Liver (tissue), 9 donors: ENCODE measurements around the gene DNAJC25. TPM values are rescaled to one million over a fixed set of nuclear protein-coding genes. Genes with fewer than 3 reads are reported as not detected.

Experiments used
- DNase-seq: peaks from one replicate; pipeline ENCODE4 v3.0.0-alpha.2; 2017; ENCODE audit warnings: low spot score
- H3K27ac ChIP-seq, 2 donors: one replicate each; pipeline ENCODE4 v1.7.0; 2013; ENCODE audit warnings: inconsistent platforms in 2 of 2, low read length in 2 of 2, control low read depth in 1 of 2, low read depth in 1 of 2, mild to moderate bottlenecking in 1 of 2
- H3K27me3 ChIP-seq, 4 donors: one replicate each; pipeline versions ENCODE4 v1.6.1 to v1.7.0; 2013; ENCODE audit warnings: low read length in 3 of 4, inconsistent platforms in 1 of 4, mild to moderate bottlenecking in 1 of 4, moderate library complexity in 1 of 4; ENCODE audit not compliant: control insufficient read depth in 4 of 4, insufficient read depth in 4 of 4
- H3K36me3 ChIP-seq, 4 donors: one replicate each; pipeline versions ENCODE4 v1.6.1 to v1.7.0; 2013; ENCODE audit warnings: low read length in 3 of 4, mild to moderate bottlenecking in 3 of 4, low read depth in 1 of 4, moderate library complexity in 1 of 4; ENCODE audit not compliant: control insufficient read depth in 4 of 4, insufficient read depth in 3 of 4
- H3K4me1 ChIP-seq, 4 donors: one replicate each; pipeline versions ENCODE4 v1.6.1 to v1.7.0; 2013; ENCODE audit warnings: low read length in 3 of 4, mild to moderate bottlenecking in 3 of 4, moderate library complexity in 1 of 4; ENCODE audit not compliant: control insufficient read depth in 4 of 4, insufficient read depth in 4 of 4
- H3K4me3 ChIP-seq, 3 donors: one replicate each; pipeline versions ENCODE4 v1.6.1 to v1.7.0; 2013; ENCODE audit warnings: low read length in 3 of 3, control low read depth in 1 of 3, low read depth in 1 of 3, mild to moderate bottlenecking in 1 of 3
- H3K9ac ChIP-seq, 2 donors: one replicate each; pipeline ENCODE4 v1.7.0; 2013; ENCODE audit warnings: low read length in 2 of 2, mild to moderate bottlenecking in 2 of 2, moderate library complexity in 2 of 2, control low read depth in 1 of 2, low read depth in 1 of 2
- H3K9me3 ChIP-seq, 4 donors: one replicate each; pipeline versions ENCODE4 v1.6.1 to v1.7.0; 2013; ENCODE audit warnings: low read length in 3 of 4; ENCODE audit not compliant: control insufficient read depth in 4 of 4
- EGR1 ChIP-seq, 2 donors: IDR thresholded peaks; 2 replicates each; pipeline ENCODE4 v1.6.1; 2016 to 2018; ENCODE audit warnings: antibody characterized with exemption in 2 of 2, low read depth in 2 of 2
- FOXA1 ChIP-seq: IDR thresholded peaks from 2 replicates; pipeline ENCODE4 v1.6.1; 2016; ENCODE audit warnings: antibody characterized with exemption
- FOXA2 ChIP-seq: IDR thresholded peaks from 2 replicates; pipeline ENCODE4 v1.6.1; 2016; ENCODE audit warnings: antibody characterized with exemption
- GABPA ChIP-seq, 2 donors: IDR thresholded peaks in 1 of 2; conservative IDR thresholded peaks in 1 of 2; 2 replicates each; pipeline ENCODE4 v1.6.1; 2016; ENCODE audit warnings: antibody characterized with exemption in 2 of 2, mild to moderate bottlenecking in 1 of 2, moderate library complexity in 1 of 2
- HNF4A ChIP-seq, 2 donors: conservative IDR thresholded peaks; 2 replicates each; pipeline ENCODE4 v1.6.1; 2016; ENCODE audit warnings: antibody characterized with exemption in 2 of 2, mild to moderate bottlenecking in 2 of 2
- JUND ChIP-seq, 2 donors: IDR thresholded peaks; 2 replicates each; pipeline ENCODE4 v1.6.1; 2016; ENCODE audit warnings: antibody characterized with exemption in 2 of 2
- NR2F2 ChIP-seq: IDR thresholded peaks from 2 replicates; pipeline ENCODE4 v1.6.1; 2016; ENCODE audit warnings: antibody characterized with exemption
- RAD21 ChIP-seq, 2 donors: IDR thresholded peaks; 2 replicates each; pipeline ENCODE4 v1.6.1; 2016; ENCODE audit warnings: antibody characterized with exemption in 2 of 2, mild to moderate bottlenecking in 2 of 2
- RXRA ChIP-seq, 2 donors: IDR thresholded peaks; 2 replicates each; pipeline ENCODE4 v1.6.1; 2017 to 2018; ENCODE audit warnings: antibody characterized with exemption in 2 of 2, mild to moderate bottlenecking in 1 of 2
- SP1 ChIP-seq: IDR thresholded peaks from 2 replicates; pipeline ENCODE4 v1.6.1; 2018; ENCODE audit warnings: antibody characterized with exemption, mild to moderate bottlenecking
- TAF1 ChIP-seq: conservative IDR thresholded peaks from 2 replicates; pipeline ENCODE4 v1.6.1; 2016; ENCODE audit warnings: antibody characterized with exemption, mild to moderate bottlenecking
- YY1 ChIP-seq: IDR thresholded peaks from 2 replicates; pipeline ENCODE4 v1.6.1; 2016; ENCODE audit warnings: antibody characterized with exemption, mild to moderate bottlenecking
- ZBTB33 ChIP-seq: IDR thresholded peaks from 2 replicates; pipeline ENCODE4 v1.6.1; 2016; ENCODE audit warnings: antibody characterized with exemption
- WGBS: extraction: QIAGEN DNeasy Blood & Tissue Kit; methylation state at CpG from one replicate; pipeline ENCODE4 v1.1.7; 2013; 5-methylcytosine and 5-hydroxymethylcytosine counted together
- polyA plus RNA-seq, 2 donors: library from polyadenylated mRNA; stranded (reverse) in 1 of 2; unstranded in 1 of 2; fragments of 200-250 nt in 1 of 2; fragments of >200 nt in 1 of 2; fragmentation: Nextera tagmentation in 1 of 2; extraction: Ambion mirVana in 1 of 2; gene quantifications; one replicate each; pipeline versions ENCODE4 v1.2.1 to v1.2.3, GENCODE V29; 2013 to 2015
- total RNA-seq, 2 donors: library from RNA; depleted of rRNA; stranded (reverse); fragments of >200 nt; gene quantifications; one replicate each; pipeline ENCODE4 v1.2.3, GENCODE V29; 2014
- TF ChIP-seq, protein P1 (sequence below): IDR thresholded peaks from 2 replicates; pipeline ENCODE4 v1.6.1; 2016; ENCODE audit warnings: antibody characterized with exemption, mild to moderate bottlenecking
- TF ChIP-seq, protein P2 (sequence below): IDR thresholded peaks from 2 replicates; pipeline ENCODE4 v1.6.1; 2016; ENCODE audit warnings: antibody characterized with exemption
- TF ChIP-seq, protein P3 (sequence below): IDR thresholded peaks from 2 replicates; pipeline ENCODE4 v1.6.1; 2016; ENCODE audit warnings: antibody characterized with exemption
- TF ChIP-seq, protein P4 (sequence below): fragments of 150-350 bp; IDR thresholded peaks from 2 replicates; pipeline ENCODE4 v1.5.1; 2017; ENCODE audit warnings: improper control_type of control experiment, low read depth, low read length; ENCODE audit not compliant: missing input control
- donor health status: healthy.
- donor health status: healthy.
- donor health status: healthy.
- donor health status: healthy.
- donor health status: healthy.

DNAJC25 gene
- total and polyA plus RNA-seq, 4 donors = 9.3 to 17.8 (median 15.3) TPM

DNA sequence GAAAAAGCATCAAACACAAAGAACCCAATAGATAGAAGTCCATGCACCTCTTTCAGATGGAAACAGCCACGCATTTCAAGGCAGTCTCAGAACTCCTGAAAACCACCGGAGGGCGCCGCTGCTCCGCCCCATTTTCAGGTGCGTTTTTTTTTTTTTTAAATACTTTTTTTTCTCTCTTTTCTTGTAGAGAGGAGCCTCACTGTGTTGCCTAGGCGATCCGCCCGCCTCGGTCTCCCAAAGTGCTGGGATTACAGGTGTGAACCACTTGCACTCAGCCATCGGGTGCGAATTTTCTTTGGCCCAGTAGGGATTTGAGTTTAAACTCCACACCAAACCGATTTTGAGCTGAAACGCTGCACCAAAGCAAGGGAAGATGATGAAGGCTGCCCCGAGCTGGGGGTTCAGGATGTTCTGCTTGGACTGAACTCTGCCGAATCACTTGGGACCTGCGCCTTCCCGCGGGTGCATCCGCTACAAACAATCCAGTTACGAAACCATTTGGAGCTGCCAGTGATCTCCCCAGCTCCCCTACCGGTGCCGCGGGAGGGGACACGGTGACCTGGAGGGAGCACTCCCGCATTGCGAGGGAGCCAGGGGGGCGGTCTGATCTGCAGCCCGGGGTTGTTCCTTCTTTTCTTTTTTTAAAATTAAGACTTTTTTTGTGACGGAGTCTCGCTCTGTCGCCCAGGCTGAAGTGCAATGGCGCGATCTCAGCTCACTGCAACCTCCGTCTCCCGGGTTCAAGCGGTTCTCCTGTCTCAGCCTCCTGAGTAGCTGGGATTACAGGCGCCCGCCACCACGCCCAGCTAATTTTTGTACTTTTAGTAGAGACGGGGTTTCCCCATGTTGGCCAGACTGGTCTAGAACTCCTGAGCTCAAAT is 33.0 kb upstream of the DNAJC25 start (continued):
- TF ChIP-seq ZBTB33 (no peak), YY1 (peak; percentile 32)

- Histone ChIP-seq H3K4me3 (peak overlapping the region; percentile 84 to 95 (median 94)), H3K9ac (peak overlapping the region; percentile 70 to 98), H3K36me3 (peaks cover 0 to 19% (median 13%) of the 10 kb centered on the region in 4 donors), H3K4me1 (peaks cover 2 to 60% (median 42%) of the 10 kb centered on the region in 4 donors), H3K27me3 (no peaks in the 10 kb centered on the region), H3K27ac (peak overlapping the region; percentile 95 to 96), H3K9me3 (no peaks in the 10 kb centered on the region)
- WGBS = 1% methylated on average over 16 of the region's 16 CpGs
- peak; percentile 33 for DNase-seq
- TF ChIP-seq NR2F2 (no peak), HNF4A (conservative IDR thresholded peaks at IDR 0.05) (peak; percentile 34 to 53)
These were observed 32.4 kb upstream of the DNAJC25 start for GRCh38 chr9:111598733-111599091.

DNA sequence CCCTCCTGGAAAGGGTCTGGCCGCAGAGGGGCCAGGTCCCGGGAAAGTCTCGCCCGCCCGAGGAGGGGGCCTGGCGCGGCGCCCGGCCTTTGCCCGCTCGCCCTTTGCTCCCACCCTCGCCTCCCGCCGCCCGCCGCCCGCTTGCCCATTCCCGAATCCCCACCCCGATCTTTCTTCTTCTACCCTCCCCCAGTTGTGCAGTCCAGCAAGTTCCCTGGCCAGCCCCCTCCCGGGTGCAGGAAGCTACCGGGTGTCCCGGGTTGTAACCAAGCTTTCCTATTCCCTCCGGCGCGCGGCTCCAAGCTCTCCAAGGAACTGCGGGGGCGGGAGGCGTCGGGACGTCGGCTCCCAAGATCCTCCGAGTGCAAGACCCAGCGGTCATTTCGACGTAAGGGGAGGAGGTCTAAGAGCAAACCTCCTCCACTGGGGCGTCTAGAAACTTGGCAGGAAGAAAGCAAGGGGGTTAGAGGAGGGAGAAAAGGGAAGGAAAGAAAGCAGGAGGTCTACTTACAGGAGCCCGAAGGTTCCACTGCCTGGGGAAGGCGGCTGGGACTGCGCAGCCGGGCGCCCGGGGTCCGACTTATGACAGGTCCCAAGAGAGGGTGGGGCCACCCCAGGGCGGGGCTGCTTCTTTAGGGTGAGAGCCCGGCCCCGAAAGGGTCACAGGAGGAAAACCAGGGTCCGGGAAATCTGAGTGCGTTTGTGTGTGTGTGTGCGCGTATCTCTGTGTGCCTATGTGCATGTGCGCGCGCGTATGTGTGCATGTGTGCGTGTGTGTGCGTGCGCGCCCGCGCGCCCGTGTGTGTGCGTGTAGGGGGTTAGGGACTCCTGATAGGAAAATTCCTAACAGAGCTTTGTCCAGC is 31.8 kb upstream of the DNAJC25 start, which contains the start of gene PTGR1:
Gene PTGR1, minus strand, starts transcription at position 556 of the 863 bp plus-strand sequence. CDS start 2,225 bp downstream, outside the sequence.
- H3K27me3 ChIP-seq = no peaks in the 10 kb centered on the region
- H3K9me3 ChIP-seq = no peaks in the 10 kb centered on the region
- H3K9ac ChIP-seq = peak within 1 kb of the TSS; percentile 90 to 98
- DNase-seq = peak; percentile 72
- H3K4me3 ChIP-seq = peak within 1 kb of the TSS; percentile 84 to 95 (median 94)
- H3K36me3 ChIP-seq = peaks cover 0 to 16% (median 11%) of the 10 kb centered on the region in 4 donors
- peaks cover 8 to 61% (median 45%) of the 10 kb centered on the region in 4 donors for H3K4me1 ChIP-seq
- peak within 1 kb of the TSS; percentile 95 to 96 for H3K27ac ChIP-seq
- under 1% methylated on average over 64 of the region's 64 CpGs for WGBS
- TF ChIP-seq TAF1 (peak; percentile 93), NR2F2 (peak; percentile 14), JUND (IDR thresholded peaks at IDR 0.05) (peak; percentile 13 to 32), YY1 (peak; percentile 35), RAD21 (IDR thresholded peaks at IDR 0.05) (peak in 1 of 2 donors; percentile 3), EGR1 (IDR thresholded peaks at IDR 0.05; ENCODE audit: low read depth in 2 of 2) (peak; percentile 90 to 92), ZBTB33 (peak; percentile 55), FOXA2 (no peak), RXRA (IDR thresholded peaks at IDR 0.05) (peak; percentile 50 to 60), GABPA (IDR thresholded peaks at IDR 0.05 in 1 of 2, conservative IDR thresholded peaks at IDR 0.05 in 1 of 2) (no peak), FOXA1 (no peak), HNF4A (conservative IDR thresholded peaks at IDR 0.05) (peak; percentile 0 to 45), SP1 (peak; percentile 42)
- TF ChIP-seq, protein P1, sequence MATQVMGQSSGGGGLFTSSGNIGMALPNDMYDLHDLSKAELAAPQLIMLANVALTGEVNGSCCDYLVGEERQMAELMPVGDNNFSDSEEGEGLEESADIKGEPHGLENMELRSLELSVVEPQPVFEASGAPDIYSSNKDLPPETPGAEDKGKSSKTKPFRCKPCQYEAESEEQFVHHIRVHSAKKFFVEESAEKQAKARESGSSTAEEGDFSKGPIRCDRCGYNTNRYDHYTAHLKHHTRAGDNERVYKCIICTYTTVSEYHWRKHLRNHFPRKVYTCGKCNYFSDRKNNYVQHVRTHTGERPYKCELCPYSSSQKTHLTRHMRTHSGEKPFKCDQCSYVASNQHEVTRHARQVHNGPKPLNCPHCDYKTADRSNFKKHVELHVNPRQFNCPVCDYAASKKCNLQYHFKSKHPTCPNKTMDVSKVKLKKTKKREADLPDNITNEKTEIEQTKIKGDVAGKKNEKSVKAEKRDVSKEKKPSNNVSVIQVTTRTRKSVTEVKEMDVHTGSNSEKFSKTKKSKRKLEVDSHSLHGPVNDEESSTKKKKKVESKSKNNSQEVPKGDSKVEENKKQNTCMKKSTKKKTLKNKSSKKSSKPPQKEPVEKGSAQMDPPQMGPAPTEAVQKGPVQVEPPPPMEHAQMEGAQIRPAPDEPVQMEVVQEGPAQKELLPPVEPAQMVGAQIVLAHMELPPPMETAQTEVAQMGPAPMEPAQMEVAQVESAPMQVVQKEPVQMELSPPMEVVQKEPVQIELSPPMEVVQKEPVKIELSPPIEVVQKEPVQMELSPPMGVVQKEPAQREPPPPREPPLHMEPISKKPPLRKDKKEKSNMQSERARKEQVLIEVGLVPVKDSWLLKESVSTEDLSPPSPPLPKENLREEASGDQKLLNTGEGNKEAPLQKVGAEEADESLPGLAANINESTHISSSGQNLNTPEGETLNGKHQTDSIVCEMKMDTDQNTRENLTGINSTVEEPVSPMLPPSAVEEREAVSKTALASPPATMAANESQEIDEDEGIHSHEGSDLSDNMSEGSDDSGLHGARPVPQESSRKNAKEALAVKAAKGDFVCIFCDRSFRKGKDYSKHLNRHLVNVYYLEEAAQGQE = peak; percentile 31
- TF ChIP-seq, protein P2, sequence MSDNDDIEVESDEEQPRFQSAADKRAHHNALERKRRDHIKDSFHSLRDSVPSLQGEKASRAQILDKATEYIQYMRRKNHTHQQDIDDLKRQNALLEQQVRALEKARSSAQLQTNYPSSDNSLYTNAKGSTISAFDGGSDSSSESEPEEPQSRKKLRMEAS = peak; percentile 39
- TF ChIP-seq, protein P3, sequence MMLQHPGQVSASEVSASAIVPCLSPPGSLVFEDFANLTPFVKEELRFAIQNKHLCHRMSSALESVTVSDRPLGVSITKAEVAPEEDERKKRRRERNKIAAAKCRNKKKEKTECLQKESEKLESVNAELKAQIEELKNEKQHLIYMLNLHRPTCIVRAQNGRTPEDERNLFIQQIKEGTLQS = no peak
- TF ChIP-seq, protein P4, sequence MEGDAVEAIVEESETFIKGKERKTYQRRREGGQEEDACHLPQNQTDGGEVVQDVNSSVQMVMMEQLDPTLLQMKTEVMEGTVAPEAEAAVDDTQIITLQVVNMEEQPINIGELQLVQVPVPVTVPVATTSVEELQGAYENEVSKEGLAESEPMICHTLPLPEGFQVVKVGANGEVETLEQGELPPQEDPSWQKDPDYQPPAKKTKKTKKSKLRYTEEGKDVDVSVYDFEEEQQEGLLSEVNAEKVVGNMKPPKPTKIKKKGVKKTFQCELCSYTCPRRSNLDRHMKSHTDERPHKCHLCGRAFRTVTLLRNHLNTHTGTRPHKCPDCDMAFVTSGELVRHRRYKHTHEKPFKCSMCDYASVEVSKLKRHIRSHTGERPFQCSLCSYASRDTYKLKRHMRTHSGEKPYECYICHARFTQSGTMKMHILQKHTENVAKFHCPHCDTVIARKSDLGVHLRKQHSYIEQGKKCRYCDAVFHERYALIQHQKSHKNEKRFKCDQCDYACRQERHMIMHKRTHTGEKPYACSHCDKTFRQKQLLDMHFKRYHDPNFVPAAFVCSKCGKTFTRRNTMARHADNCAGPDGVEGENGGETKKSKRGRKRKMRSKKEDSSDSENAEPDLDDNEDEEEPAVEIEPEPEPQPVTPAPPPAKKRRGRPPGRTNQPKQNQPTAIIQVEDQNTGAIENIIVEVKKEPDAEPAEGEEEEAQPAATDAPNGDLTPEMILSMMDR = no peak
